ENCODE data around the gene IFIT5. TPM values are rescaled to one million over a fixed set of nuclear protein-coding genes. Genes with fewer than 3 reads are reported as not detected.
"Not testable (repeated sequence)": the region's sequence is repeated elsewhere in the genome, so short reads cannot be mapped to it uniquely, and the experiment has no call there.

IFIT5 gene
- total RNA-seq, 2 experiments from 2014 or later, result 15.0 to 16.5 TPM

DNA sequence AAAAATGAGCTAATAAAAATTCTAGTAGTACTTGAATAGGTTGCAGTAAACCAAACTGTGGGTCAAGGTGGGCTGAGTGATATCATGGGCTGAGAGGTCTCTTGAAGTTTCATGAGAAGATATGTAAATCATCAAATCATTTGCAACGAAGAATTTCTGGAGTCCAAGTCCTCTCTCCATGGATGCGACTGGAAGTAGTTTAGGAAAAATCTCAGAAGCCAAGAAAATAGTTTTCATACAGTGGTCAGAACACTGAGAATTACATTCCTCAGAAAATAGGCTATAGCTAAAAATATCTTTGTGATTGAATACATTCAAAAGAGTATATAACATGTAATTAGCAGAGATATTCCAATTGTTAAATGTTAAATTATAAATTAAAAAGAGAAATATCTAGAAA, 25.6 kb upstream of the IFIT5 start:
- Mint-ChIP-seq H3K36me3 (no peaks in the 10 kb centered on the region), H3K4me3 (no peak overlapping the region), H3K27me3 (no peaks in the 10 kb centered on the region), H3K27ac (no peak overlapping the region), H3K9me3 (no peaks in the 10 kb centered on the region), H3K4me1 (peaks cover 20% of the 10 kb centered on the region)
- DNase-seq, result no peak

DNA sequence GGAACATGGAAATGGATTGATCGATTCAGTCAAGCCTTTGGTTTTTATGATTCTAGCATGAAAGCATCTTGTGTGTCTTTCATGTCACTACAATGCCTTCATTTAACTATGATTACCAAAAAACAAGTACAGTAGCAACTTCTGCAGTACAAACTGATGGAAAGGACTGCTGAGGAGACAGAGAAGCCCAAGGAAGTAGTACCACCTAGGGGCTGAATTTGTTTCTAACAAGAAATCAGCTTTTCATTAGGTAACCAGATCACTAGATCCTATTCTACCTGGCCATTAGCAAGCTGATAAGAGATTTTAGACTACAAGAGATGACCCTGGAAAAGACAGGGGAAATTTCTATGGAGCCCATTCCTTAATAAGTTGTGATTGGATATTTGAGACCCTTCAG, 25.1 kb upstream of the IFIT5 start:
- Mint-ChIP-seq H3K27ac (no peak overlapping the region), H3K9me3 (no peaks in the 10 kb centered on the region), H3K36me3 (no peaks in the 10 kb centered on the region), H3K27me3 (no peaks in the 10 kb centered on the region), H3K4me3 (no peak overlapping the region), H3K4me1 (peaks cover 21% of the 10 kb centered on the region)
- DNase-seq, result no peak

DNA sequence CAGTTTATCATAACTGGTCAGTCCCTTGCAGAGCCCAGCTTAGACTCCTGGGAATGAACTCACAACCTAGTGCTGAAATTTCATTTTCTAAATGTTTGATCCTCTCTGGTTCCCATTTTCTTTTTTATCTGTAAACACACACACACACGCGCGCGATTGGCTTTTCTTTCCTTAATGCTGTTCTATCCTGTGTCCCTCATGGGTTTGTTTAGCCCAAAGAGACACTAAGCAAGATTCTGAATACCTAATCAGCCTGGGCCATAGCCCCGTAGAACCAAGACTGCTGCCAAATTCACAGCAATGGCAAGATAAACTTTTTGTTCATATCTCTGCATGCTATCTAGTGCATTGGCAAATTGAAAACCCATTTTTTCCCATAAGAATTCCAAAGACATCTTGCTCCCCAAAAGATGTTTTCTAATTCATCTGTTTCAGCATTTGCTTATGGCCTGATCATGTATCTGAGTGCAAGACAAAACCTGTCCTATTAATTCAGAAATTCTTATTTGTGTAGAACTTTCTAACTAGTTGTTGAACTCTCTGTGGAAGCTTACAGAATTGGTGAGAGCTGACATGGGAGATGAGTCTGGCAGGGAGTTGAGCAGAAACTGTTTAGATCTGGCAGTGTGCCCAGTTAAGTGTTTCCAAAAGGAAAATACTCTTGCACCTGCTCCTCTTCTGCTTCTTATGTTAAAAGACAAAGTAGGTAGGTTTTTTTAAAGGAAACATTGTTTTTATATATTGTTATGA, 23.7 kb upstream of the IFIT5 start:
- no peaks in the 10 kb centered on the region for H3K9me3 Mint-ChIP-seq
- H3K4me1 Mint-ChIP-seq, result peaks cover 24% of the 10 kb centered on the region
- H3K4me3 Mint-ChIP-seq, result no peak overlapping the region
- no peak for DNase-seq
- H3K27me3 Mint-ChIP-seq, result no peaks in the 10 kb centered on the region
- no peaks in the 10 kb centered on the region for H3K36me3 Mint-ChIP-seq
- H3K27ac Mint-ChIP-seq, result no peak overlapping the region

DNA sequence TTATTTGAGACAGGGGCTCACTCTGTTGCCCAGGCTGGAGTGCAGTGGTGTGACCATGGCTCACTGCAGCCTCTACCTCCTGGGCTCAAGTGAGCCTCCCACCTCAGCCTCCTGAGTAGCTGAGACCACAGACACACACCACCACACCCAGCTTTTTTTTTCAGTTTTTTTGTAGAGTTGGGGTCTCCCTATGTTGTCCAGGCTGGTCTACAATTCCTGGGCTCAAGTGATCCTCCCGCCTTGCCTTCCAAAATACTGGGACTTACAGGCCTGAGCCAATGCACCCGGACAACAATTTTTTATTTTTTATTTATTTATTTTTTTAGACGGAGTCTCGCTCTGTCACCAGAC, 23.2 kb upstream of the IFIT5 start:
- H3K4me1 Mint-ChIP-seq, result peaks cover 24% of the 10 kb centered on the region
- DNase-seq, H3K4me3 Mint-ChIP-seq, H3K27me3 Mint-ChIP-seq, H3K9me3 Mint-ChIP-seq, H3K27ac Mint-ChIP-seq, H3K36me3 Mint-ChIP-seq: not testable (repeated sequence)

DNA sequence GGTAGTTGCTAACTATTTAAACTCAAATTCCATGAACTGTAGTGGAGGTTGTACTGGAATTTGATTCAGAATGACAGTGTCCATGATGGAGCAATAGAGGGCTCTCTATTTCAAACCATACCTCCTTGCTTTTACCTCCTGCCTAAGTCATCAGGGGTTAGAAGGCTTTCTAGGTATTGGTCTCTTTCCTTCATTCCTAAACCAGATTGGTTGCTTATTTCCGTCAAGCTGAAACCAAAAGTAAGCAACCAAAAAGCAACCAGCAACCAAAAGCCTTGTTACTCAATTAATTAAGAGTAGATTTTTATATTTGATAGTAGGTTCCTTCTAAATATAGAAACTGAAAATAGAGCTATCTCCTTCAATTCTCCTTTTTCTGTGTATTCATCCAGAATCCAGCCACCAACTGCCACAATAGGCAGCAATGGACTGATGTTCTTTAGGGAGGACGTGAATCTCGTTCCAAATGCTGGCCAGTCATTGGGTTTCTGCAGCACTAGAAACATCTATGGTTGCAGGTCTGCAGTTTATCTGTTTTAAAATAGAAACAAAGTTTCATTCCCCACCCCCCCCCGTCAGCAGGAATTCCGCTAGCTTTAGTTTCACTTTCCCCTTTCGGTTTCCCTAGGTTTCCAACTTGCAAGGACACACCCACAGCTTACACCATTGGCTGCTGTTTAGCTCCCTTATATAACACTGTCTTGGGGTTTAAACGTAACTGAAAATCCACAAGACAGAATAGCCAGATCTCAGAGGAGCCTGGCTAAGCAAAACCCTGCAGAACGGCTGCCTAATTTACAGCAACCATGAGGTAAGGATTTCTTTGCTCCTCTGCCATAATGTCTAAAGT, 22.2 kb upstream of the IFIT5 start, which contains the start of gene IFIT1:
Gene IFIT1 (plus strand): TSS at position 717 of the 850 bp plus-strand sequence. CDS start 90 bp downstream, at position 807.
- H3K27ac Mint-ChIP-seq, result peak within 1 kb of the TSS; percentile 91
- H3K9me3 Mint-ChIP-seq, result no peaks in the 10 kb centered on the region
- H3K4me3 Mint-ChIP-seq, result peak within 1 kb of the TSS; percentile 82
- peaks cover 24% of the 10 kb centered on the region for H3K4me1 Mint-ChIP-seq
- H3K27me3 Mint-ChIP-seq, result no peaks in the 10 kb centered on the region
- DNase-seq, result peak; percentile 53
- no peaks in the 10 kb centered on the region for H3K36me3 Mint-ChIP-seq

DNA sequence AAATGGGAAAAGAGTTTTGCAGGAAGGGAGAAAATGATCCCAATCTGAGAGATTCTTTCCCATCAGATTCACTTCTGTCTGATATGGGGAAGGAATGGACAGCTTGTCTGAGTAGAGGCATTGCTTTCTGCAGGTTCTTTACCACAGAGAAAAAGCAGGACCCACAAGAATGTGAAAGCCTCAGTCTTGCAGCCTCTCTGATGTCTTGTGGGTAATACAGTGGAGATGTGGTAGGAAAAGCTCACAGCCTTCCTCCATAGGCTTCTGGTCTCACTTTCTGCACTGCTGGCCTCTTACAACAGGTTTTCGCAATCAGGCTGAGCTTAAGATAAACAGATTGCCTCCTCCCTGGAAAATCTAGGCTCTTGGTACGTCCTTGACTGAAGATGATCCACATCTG, 21.4 kb upstream of the IFIT5 start:
- H3K4me3 Mint-ChIP-seq, result peak overlapping the region; percentile 82
- no peak for DNase-seq
- peaks cover 2% of the 10 kb centered on the region for H3K36me3 Mint-ChIP-seq
- H3K27ac Mint-ChIP-seq, result no peak overlapping the region
- H3K27me3 Mint-ChIP-seq, result no peaks in the 10 kb centered on the region
- peaks cover 24% of the 10 kb centered on the region for H3K4me1 Mint-ChIP-seq
- no peaks in the 10 kb centered on the region for H3K9me3 Mint-ChIP-seq

DNA sequence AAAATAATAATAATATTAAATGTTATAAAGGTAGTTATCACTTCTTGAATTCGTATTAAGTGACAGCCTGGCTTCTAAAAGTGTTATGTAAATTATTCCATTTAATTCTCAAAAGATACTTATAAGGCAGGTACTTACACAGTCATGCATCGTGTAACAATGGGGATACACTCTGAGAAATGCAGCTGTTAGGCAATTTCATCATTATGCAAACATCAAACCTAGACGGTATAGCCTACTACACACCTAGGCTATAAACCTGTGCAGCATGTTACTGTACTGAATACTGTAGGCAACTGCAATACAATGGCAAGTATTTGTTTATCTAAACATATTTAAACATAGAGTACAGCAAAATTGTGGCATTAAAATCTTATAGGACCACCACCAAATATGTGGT, 20.5 kb upstream of the IFIT5 start:
- Mint-ChIP-seq H3K4me3 (no peak overlapping the region), H3K9me3 (no peaks in the 10 kb centered on the region), H3K27me3 (no peaks in the 10 kb centered on the region), H3K4me1 (peaks cover 27% of the 10 kb centered on the region), H3K36me3 (peaks cover 2% of the 10 kb centered on the region), H3K27ac (no peak overlapping the region)
- DNase-seq, result no peak

DNA sequence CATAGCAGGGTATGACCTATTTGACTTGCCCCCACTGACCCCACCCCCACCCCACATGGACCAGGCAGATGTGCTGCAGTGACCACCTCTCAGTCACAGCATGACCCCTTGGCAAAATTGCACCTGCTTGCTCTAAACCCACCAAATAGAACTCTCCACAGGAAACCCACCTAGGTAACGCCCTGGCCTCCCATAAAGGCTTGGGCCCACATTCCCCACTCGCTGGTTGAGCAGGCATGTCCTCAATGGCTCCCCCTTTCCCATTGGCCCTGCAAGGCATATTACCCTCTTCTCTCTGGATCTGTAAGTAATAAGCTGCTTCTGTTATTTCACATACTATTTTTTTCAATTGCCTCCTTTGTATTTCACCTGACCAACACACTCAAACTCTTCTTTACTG, 19.2 kb upstream of the IFIT5 start:
- Mint-ChIP-seq H3K4me3 (no peak overlapping the region), H3K36me3 (peaks cover 2% of the 10 kb centered on the region), H3K27me3 (no peaks in the 10 kb centered on the region), H3K4me1 (peaks cover 29% of the 10 kb centered on the region), H3K27ac (no peak overlapping the region), H3K9me3 (no peaks in the 10 kb centered on the region)
- DNase-seq, result no peak

DNA sequence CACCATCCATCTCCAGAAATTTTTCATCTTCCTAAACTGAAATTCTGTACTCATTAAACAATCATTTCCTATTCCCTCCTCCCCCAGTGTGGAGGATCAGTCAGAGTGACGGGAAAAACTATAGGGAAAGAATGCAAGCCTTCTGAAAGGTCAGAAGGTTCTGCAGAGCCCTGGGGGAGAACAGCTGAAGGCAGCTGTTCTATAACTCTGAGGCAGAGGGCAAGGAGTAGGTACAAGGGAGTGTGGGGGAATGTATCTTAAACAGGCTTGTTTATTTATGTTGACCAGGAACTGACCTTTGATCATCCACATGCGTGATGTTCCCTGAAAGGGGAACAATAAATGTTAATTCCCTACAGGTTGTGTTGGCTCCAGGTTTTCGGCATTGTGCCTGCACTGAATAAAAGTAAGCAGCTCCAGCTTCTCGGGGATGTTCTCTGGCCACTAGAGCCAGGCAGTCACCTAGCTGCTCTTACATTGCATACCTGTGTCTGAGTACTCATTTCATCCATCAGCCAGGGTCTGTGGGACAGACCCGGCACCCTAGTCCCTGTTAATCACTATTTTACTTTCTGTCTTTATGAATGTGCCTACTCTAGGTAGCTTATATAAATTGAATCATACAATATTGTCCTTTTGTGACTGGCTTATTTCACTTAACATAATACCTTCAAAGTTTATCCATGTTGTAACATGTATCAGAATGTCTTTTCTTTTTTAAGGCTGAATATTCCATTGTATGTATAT, 16.2 kb upstream of the IFIT5 start:
- peaks cover 12% of the 10 kb centered on the region for H3K4me1 Mint-ChIP-seq
- peaks cover 11% of the 10 kb centered on the region for H3K36me3 Mint-ChIP-seq
- no peak overlapping the region for H3K27ac Mint-ChIP-seq

DNA sequence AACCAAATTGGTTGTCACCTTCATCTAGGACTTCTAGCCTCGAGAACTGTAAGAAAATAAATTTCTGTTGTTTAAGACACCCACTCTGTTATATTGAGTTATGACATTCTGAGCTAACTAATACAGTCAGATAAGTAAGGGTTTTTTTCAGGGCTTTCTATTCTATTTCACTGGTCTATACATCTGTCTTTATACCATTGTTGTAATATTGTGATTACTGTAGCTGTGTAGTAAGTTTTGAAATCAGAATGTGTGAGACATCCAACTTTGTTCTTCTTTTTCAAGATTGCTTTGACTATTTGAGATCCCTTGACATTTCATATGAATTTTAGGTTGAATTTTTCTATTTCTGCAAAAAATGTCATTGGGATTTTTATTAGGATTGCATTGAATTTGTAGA, 14.4 kb upstream of the IFIT5 start:
- H3K4me3 Mint-ChIP-seq, result no peak overlapping the region
- no peak overlapping the region for H3K27ac Mint-ChIP-seq
- DNase-seq, result no peak
- no peaks in the 10 kb centered on the region for H3K9me3 Mint-ChIP-seq
- no peaks in the 10 kb centered on the region for H3K27me3 Mint-ChIP-seq
- H3K4me1 Mint-ChIP-seq, result peaks cover 8% of the 10 kb centered on the region
- H3K36me3 Mint-ChIP-seq, result peaks cover 11% of the 10 kb centered on the region

More for the DNA sequence above, 16.2 kb upstream of the IFIT5 start:
- no peaks in the 10 kb centered on the region for H3K9me3 Mint-ChIP-seq
- no peaks in the 10 kb centered on the region for H3K27me3 Mint-ChIP-seq
- no peak overlapping the region for H3K4me3 Mint-ChIP-seq
- no peak for DNase-seq

DNA sequence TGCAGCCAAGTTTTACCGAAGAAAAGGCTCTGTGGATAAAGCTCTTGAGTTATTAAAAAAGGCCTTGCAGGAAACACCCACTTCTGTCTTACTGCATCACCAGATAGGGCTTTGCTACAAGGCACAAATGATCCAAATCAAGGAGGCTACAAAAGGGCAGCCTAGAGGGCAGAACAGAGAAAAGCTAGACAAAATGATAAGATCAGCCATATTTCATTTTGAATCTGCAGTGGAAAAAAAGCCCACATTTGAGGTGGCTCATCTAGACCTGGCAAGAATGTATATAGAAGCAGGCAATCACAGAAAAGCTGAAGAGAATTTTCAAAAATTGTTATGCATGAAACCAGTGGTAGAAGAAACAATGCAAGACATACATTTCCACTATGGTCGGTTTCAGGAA, 11.3 kb upstream of the IFIT5 start:
- peaks cover 5% of the 10 kb centered on the region for H3K4me1 Mint-ChIP-seq
- H3K36me3 Mint-ChIP-seq, result peaks cover 13% of the 10 kb centered on the region
- DNase-seq, result no peak
- H3K9me3 Mint-ChIP-seq, result no peaks in the 10 kb centered on the region
- no peak overlapping the region for H3K27ac Mint-ChIP-seq
- no peaks in the 10 kb centered on the region for H3K27me3 Mint-ChIP-seq
- no peak overlapping the region for H3K4me3 Mint-ChIP-seq

DNA sequence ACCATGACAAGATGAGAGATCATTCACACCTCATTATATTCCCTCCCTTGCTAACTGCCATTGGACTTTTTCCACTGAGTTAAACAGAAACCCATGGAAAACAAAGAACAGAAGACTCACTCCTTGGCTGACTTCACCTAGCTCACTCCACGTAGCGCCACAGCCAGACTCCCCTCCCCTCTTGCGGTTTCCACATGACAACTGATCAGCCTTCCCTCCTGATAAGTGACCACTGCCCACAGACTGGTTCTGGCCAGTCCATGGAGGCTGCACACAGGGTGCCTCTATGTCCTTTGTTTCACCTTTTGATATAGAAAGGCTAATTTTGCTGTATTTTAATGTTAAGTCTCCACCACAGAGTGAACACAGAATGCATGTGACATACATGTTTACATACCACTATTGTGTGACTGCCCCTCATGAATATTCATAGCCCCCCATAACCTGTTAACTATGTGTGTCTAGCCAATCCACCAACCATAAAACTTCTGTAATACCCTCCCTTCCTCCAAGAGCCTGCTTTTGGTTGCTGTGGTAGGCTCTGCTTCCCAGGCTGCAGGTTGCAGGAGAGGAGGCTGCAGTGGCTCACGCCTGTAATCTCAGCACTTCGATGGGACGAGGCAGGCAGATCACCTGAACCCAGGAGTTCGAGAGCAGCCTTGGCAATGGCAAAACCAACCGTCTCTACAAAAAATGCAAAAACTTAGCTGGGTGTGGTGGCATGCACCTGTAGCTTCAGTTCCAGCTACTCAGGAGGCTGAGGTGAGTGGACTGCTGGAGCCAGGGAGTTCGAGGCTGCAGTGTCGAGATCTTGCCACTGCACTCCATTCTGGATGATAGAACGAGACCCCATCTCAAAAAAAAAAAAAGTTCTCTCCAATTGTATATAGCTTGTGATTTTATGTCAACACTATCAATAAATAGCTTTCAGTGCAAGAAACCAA, 10.0 kb upstream of the IFIT5 start:
- H3K4me3 Mint-ChIP-seq, result no peak overlapping the region
- peaks cover 13% of the 10 kb centered on the region for H3K36me3 Mint-ChIP-seq
- H3K4me1 Mint-ChIP-seq, result no peaks in the 10 kb centered on the region
- H3K9me3 Mint-ChIP-seq, result no peaks in the 10 kb centered on the region
- no peak for DNase-seq
- no peaks in the 10 kb centered on the region for H3K27me3 Mint-ChIP-seq
- no peak overlapping the region for H3K27ac Mint-ChIP-seq

DNA sequence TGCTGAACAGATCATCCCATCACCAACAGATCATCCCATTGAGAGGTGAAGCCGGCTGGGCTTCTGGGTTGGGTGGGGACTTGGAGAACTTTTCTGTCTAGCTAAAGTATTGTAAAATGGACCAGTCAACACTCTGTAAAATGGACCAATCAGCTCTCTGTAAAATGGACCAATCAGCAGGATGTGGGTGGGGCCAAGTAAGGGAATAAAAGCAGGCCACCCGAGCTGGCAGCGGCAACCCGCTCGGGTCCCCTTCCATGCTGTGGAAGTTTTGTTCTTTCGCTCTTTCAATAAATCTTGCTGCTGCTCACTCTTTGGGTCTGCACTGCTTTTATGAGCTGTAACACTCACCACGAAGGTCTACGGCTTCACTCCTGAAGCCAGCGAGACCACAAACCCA, 8.2 kb upstream of the IFIT5 start:
- not testable (repeated sequence) for H3K4me1 Mint-ChIP-seq, H3K9me3 Mint-ChIP-seq, H3K27ac Mint-ChIP-seq, H3K27me3 Mint-ChIP-seq, H3K4me3 Mint-ChIP-seq, DNase-seq
- H3K36me3 Mint-ChIP-seq, result peaks cover 13% of the 10 kb centered on the region

DNA sequence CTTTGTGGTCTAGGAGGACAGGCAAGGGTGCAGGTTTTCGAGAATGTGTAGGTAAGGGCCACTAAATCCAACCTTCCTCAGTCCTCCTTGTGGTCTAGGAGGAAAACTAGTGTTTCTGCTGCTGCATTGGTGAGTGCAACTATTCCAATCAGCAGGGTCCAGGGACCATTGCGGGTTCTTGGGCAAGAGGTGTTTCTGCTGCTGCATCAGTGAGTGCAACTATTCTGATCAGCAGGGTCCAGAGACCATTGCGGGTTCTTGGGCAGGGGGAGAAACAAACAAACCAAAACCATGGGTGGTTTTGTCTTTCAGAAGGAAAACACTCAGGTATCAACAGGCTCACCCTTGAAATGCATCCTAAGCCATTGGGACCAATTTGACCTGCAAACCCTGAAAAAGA, 6.6 kb upstream of the IFIT5 start:
- H3K27ac Mint-ChIP-seq, result not testable (repeated sequence)

More for the DNA sequence above, 6.6 kb upstream of the IFIT5 start:
- H3K27me3 Mint-ChIP-seq, H3K4me3 Mint-ChIP-seq, DNase-seq, H3K9me3 Mint-ChIP-seq: not testable (repeated sequence)
- Mint-ChIP-seq H3K4me1 (peaks cover 12% of the 10 kb centered on the region), H3K36me3 (peaks cover 17% of the 10 kb centered on the region)

Data from activated naive CD8-positive, alpha-beta T cell treated with anti-CD3 and anti-CD28 coated beads for 36 hours (primary cell).